ENCODE data around the gene PRTFDC1. TPM values are rescaled to one million over a fixed set of nuclear protein-coding genes. Genes with fewer than 3 reads are reported as not detected.

Gene PRTFDC1
- total and polyA plus RNA-seq, 8 donors, result 1.2 to 21.6 (median 12.4) TPM; not detected in 1

- no peaks in the 10 kb centered on the region for H3K4me1 ChIP-seq
- no peaks in the 10 kb centered on the region for H3K27me3 ChIP-seq
- intact Hi-C loops (cut with DNase I; ENCODE audit: low total_unique reads), result no loop called here
- TF ChIP-seq CTCF (IDR thresholded peaks at IDR 0.05) (no peak), POLR2AphosphoS5 (IDR thresholded peaks at IDR 0.05) (no peak), EP300 (IDR thresholded peaks at IDR 0.05) (no peak), POLR2A (IDR thresholded peaks at IDR 0.05) (no peak)
- no peaks in the 10 kb centered on the region for H3K9me3 ChIP-seq
- no peak overlapping the region for H3K4me3 ChIP-seq
- DNase-seq, result no peak
- H3K27ac ChIP-seq, result no peak overlapping the region
- no peaks in the 10 kb centered on the region for H3K36me3 ChIP-seq
Measured at GRCh38 chr10:24804956-24805355, 147.4 kb downstream of the PRTFDC1 start.

- TF ChIP-seq POLR2AphosphoS5 (IDR thresholded peaks at IDR 0.05), result no peak
- TF ChIP-seq CTCF (IDR thresholded peaks at IDR 0.05), result no peak
- no peaks in the 10 kb centered on the region for H3K27me3 ChIP-seq
- H3K27ac ChIP-seq, result no peak overlapping the region
- no peak overlapping the region for H3K4me3 ChIP-seq
- no peaks in the 10 kb centered on the region for H3K4me1 ChIP-seq
- intact Hi-C loops (cut with DNase I; ENCODE audit: low total_unique reads), result no loop called here
- no peaks in the 10 kb centered on the region for H3K9me3 ChIP-seq
- H3K36me3 ChIP-seq, result no peaks in the 10 kb centered on the region
- no peak for DNase-seq
- 93 to 95% (median 94%) methylated on average over 8 of the region's 8 CpGs for WGBS, 5 donors
Measured at GRCh38 chr10:24804392-24804791, 148.0 kb downstream of the PRTFDC1 start.

- intact Hi-C loops (cut with DNase I; ENCODE audit: low total_unique reads), result no loop called here
- DNase-seq, result no peak
- H3K36me3 ChIP-seq, result no peaks in the 10 kb centered on the region
- no peaks in the 10 kb centered on the region for H3K27me3 ChIP-seq
- WGBS, 5 donors, result 92 to 100% (median 97%) methylated on average over 2 of the region's 2 CpGs
- no peaks in the 10 kb centered on the region for H3K4me1 ChIP-seq
- no peak overlapping the region for H3K27ac ChIP-seq
- H3K9me3 ChIP-seq, result no peaks in the 10 kb centered on the region
- no peak overlapping the region for H3K4me3 ChIP-seq
- TF ChIP-seq POLR2AphosphoS5 (IDR thresholded peaks at IDR 0.05), result no peak
- no peak for TF ChIP-seq CTCF (IDR thresholded peaks at IDR 0.05)
- TF ChIP-seq EP300 (IDR thresholded peaks at IDR 0.05), result no peak
- no peak for TF ChIP-seq POLR2A (IDR thresholded peaks at IDR 0.05)
Measured at GRCh38 chr10:24802378-24802777, 150.0 kb downstream of the PRTFDC1 start.

GRCh38 chr10:24800861-24801260, 151.5 kb downstream of the PRTFDC1 start:
- WGBS, 5 donors, result 84 to 93% (median 86%) methylated on average over 6 of the region's 6 CpGs
- no peak overlapping the region for H3K27ac ChIP-seq
- no peaks in the 10 kb centered on the region for H3K27me3 ChIP-seq
- no peak for DNase-seq
- no peak for TF ChIP-seq POLR2A (IDR thresholded peaks at IDR 0.05)
- TF ChIP-seq CTCF (IDR thresholded peaks at IDR 0.05), result no peak
- no peak for TF ChIP-seq POLR2AphosphoS5 (IDR thresholded peaks at IDR 0.05)
- no peak for TF ChIP-seq EP300 (IDR thresholded peaks at IDR 0.05)
- no peaks in the 10 kb centered on the region for H3K36me3 ChIP-seq
- no peaks in the 10 kb centered on the region for H3K9me3 ChIP-seq
- H3K4me3 ChIP-seq, result no peak overlapping the region
- intact Hi-C loops (cut with DNase I; ENCODE audit: low total_unique reads), result no loop called here
- H3K4me1 ChIP-seq, result no peaks in the 10 kb centered on the region

Small RNA genes lying within 50 kb of the gene (small RNA-seq; reads per million reads assigned to genes)
- 0 reads per million in 4 donors for gene AL512598.1
- 0 reads per million in 4 donors for gene RN7SKP241

Other genes starting within 250 kb of the PRTFDC1 start
- gene ARHGAP21, start 228.7 kb downstream of the PRTFDC1 start, total RNA-seq, result 100 to 1,000 TPM in 1 of 5 donors, 10 to 100 TPM in 4; 24.9 to 166 (median 93.9) TPM
- 10 to 100 TPM; 12.7 to 37.7 (median 20.5) TPM for gene ARHGAP21, start 228.7 kb downstream of the PRTFDC1 start, polyA plus RNA-seq
- gene ENKUR, start 63.6 kb upstream of the PRTFDC1 start, total RNA-seq, result 1 to 10 TPM in 1 of 5 donors, under 1 TPM in 1, not detected in 3; 0.37 to 4.9 TPM
- 1 to 10 TPM in 1 of 3 donors, under 1 TPM in 1, not detected in 1; 0.35 to 1.7 TPM for gene ENKUR, start 63.6 kb upstream of the PRTFDC1 start, polyA plus RNA-seq
- gene THNSL1, start 64.0 kb upstream of the PRTFDC1 start, total RNA-seq, result 1 to 10 TPM in 2 of 5 donors, under 1 TPM in 3; under 0.01 to 5.0 (median 0.58) TPM
- 1 to 10 TPM; 1.2 to 1.8 (median 1.3) TPM for gene THNSL1, start 64.0 kb upstream of the PRTFDC1 start, polyA plus RNA-seq
- 1 to 10 TPM in 1 of 5 donors, not detected in 4; 1.1 TPM for gene GPR158, start 222.4 kb upstream of the PRTFDC1 start, total RNA-seq
- gene GPR158, start 222.4 kb upstream of the PRTFDC1 start, polyA plus RNA-seq, result under 1 TPM; 0.05 to 0.25 (median 0.15) TPM